Liver (tissue), 3 donors: ENCODE measurements around the gene MFNG.

Experiments used
- CTCF ChIP-seq: fragments of 150-350 bp; IDR thresholded peaks from 2 replicates; pipeline ENCODE4 v1.5.1; 2017; ENCODE audit warnings: improper control_type of control experiment, low read depth, low read length; ENCODE audit not compliant: missing input control
- RAD21 ChIP-seq, 2 donors: IDR thresholded peaks; 2 replicates each; pipeline ENCODE4 v1.6.1; 2016; ENCODE audit warnings: antibody characterized with exemption in 2 of 2, mild to moderate bottlenecking in 2 of 2
- RXRA ChIP-seq, 2 donors: IDR thresholded peaks; 2 replicates each; pipeline ENCODE4 v1.6.1; 2017 to 2018; ENCODE audit warnings: antibody characterized with exemption in 2 of 2, mild to moderate bottlenecking in 1 of 2
- donor health status: healthy.
- donor health status: healthy.

- TF ChIP-seq CTCF (no peak), RAD21 (IDR thresholded peaks at IDR 0.05) (no peak), RXRA (IDR thresholded peaks at IDR 0.05) (no peak)
These were observed 18.8 kb upstream of the MFNG start for GRCh38 chr22:37504964-37505363.
